OCI-LY1 (cell line): ENCODE measurements around the gene RAB18.

Experiments
- H2AFZ ChIP-seq: fragments of 200-600 bp; sonication (generic), shearing (Covaris generic); 2 replicates; pipeline ENCODE4 v1.6.0; 2014; ENCODE audit warnings: antibody characterized with exemption, mild to moderate bottlenecking, low read length
- H3F3A ChIP-seq: fragments of 200-600 bp; sonication (generic), shearing (Covaris generic); 2 replicates; pipeline ENCODE4 v1.6.0; 2014; ENCODE audit warnings: mild to moderate bottlenecking, antibody characterized with exemption, low read length, moderate library complexity; ENCODE audit not compliant: insufficient read depth
- H3K27ac ChIP-seq: fragments of 200-600 bp; sonication (generic); 2 replicates; pipeline ENCODE4 v1.5.1; 2014; ENCODE audit warnings: low read length, mixed run types, mild to moderate bottlenecking, low read depth; ENCODE audit not compliant: poor library complexity, severe bottlenecking
- H3K27me3 ChIP-seq: fragments of 200-600 bp; sonication (generic); 2 replicates; pipeline ENCODE4 v1.6.0; 2014; ENCODE audit warnings: antibody characterized with exemption, mild to moderate bottlenecking, low read length, moderate library complexity; ENCODE audit not compliant: insufficient read depth
- H3K36me3 ChIP-seq: fragments of 200-600 bp; sonication (generic); 2 replicates; pipeline ENCODE4 v1.6.1; 2014; ENCODE audit warnings: mild to moderate bottlenecking, antibody characterized with exemption, low read length, moderate library complexity, mixed read lengths; ENCODE audit not compliant: insufficient read depth
- H3K4me1 ChIP-seq: fragments of 200-600 bp; sonication (generic); 2 replicates; pipeline ENCODE4 v1.5.1; 2014; ENCODE audit warnings: mild to moderate bottlenecking, low read length, moderate library complexity; ENCODE audit not compliant: insufficient read depth, severe bottlenecking
- H3K4me2 ChIP-seq: fragments of 200-600 bp; sonication (generic), shearing (Covaris generic); 2 replicates; pipeline ENCODE4 v1.6.1; 2014; ENCODE audit warnings: low read length
- H3K4me3 ChIP-seq: fragments of 200-600 bp; sonication (generic); 2 replicates; pipeline ENCODE4 v1.5.1; 2014; ENCODE audit warnings: low read length, low read depth, mild to moderate bottlenecking, mixed read lengths; ENCODE audit not compliant: poor library complexity, severe bottlenecking
- H3K79me2 ChIP-seq: fragments of 200-600 bp; shearing (Covaris generic); 2 replicates; pipeline ENCODE4 v1.6.1; 2016; ENCODE audit warnings: mixed run types, low read length, mixed read lengths; ENCODE audit not compliant: insufficient read depth
- H3K9ac ChIP-seq: fragments of 200-600 bp; sonication (generic), shearing (Covaris generic); 2 replicates; pipeline ENCODE4 v1.6.1; 2014; ENCODE audit warnings: mild to moderate bottlenecking, low read length, mixed read lengths
- H3K9me2 ChIP-seq: fragments of 200-600 bp; sonication (generic), shearing (Covaris generic); 2 replicates; pipeline ENCODE4 v1.6.1; 2014; ENCODE audit warnings: low read depth, mild to moderate bottlenecking, low read length, mixed read lengths
- H3K9me3 ChIP-seq: fragments of 200-600 bp; shearing (Covaris generic); 2 replicates; pipeline ENCODE4 v1.6.1; 2014; ENCODE audit warnings: low read length, mixed read lengths
- H4K20me1 ChIP-seq: fragments of 200-600 bp; sonication (generic), shearing (Covaris generic); 2 replicates; pipeline ENCODE4 v1.6.0; 2016; ENCODE audit warnings: mild to moderate bottlenecking, low read length; ENCODE audit not compliant: insufficient read depth
- CTCF ChIP-seq: fragments of 200-600 bp; sonication (generic), shearing (Covaris generic); IDR thresholded peaks from 2 replicates; pipeline ENCODE4 v1.5.1; 2017; ENCODE audit warnings: mild to moderate bottlenecking, antibody characterized with exemption, low read length, moderate library complexity, mixed read lengths
- EZH2 ChIP-seq: fragments of 200-600 bp; sonication (generic), shearing (Covaris generic); IDR thresholded peaks from 2 replicates; pipeline ENCODE4 v1.8.0; 2017; ENCODE audit warnings: borderline replicate concordance, mixed run types, mild to moderate bottlenecking, antibody characterized with exemption, low read length, moderate library complexity, mixed read lengths

The RAB18 gene

GRCh38 chr10:27535317-27535716 is 31.2 kb downstream of the RAB18 start:
- no peaks in the 10 kb centered on the region for H3K27me3 ChIP-seq
- no peaks in the 10 kb centered on the region for H3K79me2 ChIP-seq
- H3K36me3 ChIP-seq: peaks cover 62% of the 10 kb centered on the region
- H3F3A ChIP-seq: no peaks in the 10 kb centered on the region
- H3K4me1 ChIP-seq: no peaks in the 10 kb centered on the region
- no peak overlapping the region for H3K4me3 ChIP-seq
- no peak overlapping the region for H3K9ac ChIP-seq
- no peak overlapping the region for H2AFZ ChIP-seq
- no peak overlapping the region for H3K27ac ChIP-seq
- H4K20me1 ChIP-seq: no peaks in the 10 kb centered on the region
- TF ChIP-seq CTCF (no peak), EZH2 (no peak)
- no peaks in the 10 kb centered on the region for H3K9me3 ChIP-seq
- H3K9me2 ChIP-seq: no peaks in the 10 kb centered on the region
- H3K4me2 ChIP-seq: no peak overlapping the region

GRCh38 chr10:27536437-27536836 is 32.3 kb downstream of the RAB18 start:
- Histone ChIP-seq H2AFZ (no peak overlapping the region), H4K20me1 (no peaks in the 10 kb centered on the region), H3K4me3 (no peak overlapping the region), H3K27ac (no peak overlapping the region), H3F3A (no peaks in the 10 kb centered on the region), H3K79me2 (no peaks in the 10 kb centered on the region), H3K36me3 (peaks cover 62% of the 10 kb centered on the region), H3K27me3 (no peaks in the 10 kb centered on the region), H3K4me2 (no peak overlapping the region), H3K4me1 (no peaks in the 10 kb centered on the region), H3K9me3 (no peaks in the 10 kb centered on the region), H3K9me2 (no peaks in the 10 kb centered on the region), H3K9ac (no peak overlapping the region)
- TF ChIP-seq CTCF (no peak), EZH2 (no peak)

GRCh38 chr10:27537166-27537565 is 33.1 kb downstream of the RAB18 start:
- no peak overlapping the region for H3K4me3 ChIP-seq
- H3K79me2 ChIP-seq: no peaks in the 10 kb centered on the region
- H4K20me1 ChIP-seq: no peaks in the 10 kb centered on the region
- H3K4me2 ChIP-seq: no peak overlapping the region
- no peaks in the 10 kb centered on the region for H3K27me3 ChIP-seq
- no peaks in the 10 kb centered on the region for H3K9me2 ChIP-seq
- no peak overlapping the region for H2AFZ ChIP-seq
- H3K27ac ChIP-seq: no peak overlapping the region
- no peak overlapping the region for H3K9ac ChIP-seq
- no peaks in the 10 kb centered on the region for H3K4me1 ChIP-seq
- H3K36me3 ChIP-seq: peaks cover 67% of the 10 kb centered on the region
- H3F3A ChIP-seq: no peaks in the 10 kb centered on the region
- no peaks in the 10 kb centered on the region for H3K9me3 ChIP-seq
- no peak for TF ChIP-seq EZH2
- no peak for TF ChIP-seq CTCF
